Measurements from ENCODE around the gene ADORA1.

Gene ADORA1

DNA sequence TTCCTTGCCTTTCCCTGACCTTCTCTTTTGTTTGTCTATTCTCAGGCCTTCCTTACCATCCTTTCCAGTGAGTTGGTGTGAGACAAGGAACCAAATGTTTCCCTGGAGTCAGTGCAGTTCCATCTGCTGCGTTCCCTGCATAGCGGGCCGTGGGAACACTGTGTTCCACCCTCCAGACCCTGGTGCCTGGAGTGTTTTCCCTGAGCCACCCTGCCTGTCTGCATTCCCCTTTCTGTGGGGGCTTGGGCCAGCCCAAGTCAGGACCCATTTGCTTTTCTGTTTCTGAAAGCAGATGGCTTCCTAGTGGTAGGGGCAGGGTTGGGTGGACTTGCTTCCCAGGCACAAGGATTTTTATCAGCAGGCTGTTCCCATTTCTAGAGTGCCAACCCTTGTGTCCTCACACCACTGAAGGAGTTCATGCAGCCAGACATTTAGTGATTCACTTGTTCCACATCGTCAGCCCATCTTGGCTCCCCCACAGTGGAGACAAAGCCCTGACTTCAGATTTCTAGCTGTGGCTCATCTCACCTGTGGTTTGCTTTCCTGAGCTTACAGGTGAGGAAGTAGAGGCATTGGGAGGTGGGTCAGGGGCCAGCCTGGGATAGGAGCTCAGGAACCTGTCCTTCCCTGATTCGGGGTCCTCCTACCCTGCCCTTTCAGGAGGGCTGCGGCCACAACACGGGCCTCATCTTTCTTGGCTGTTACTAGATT is 27.6 kb upstream of the ADORA1 start:
- POLR2A ChIA-PET = no interaction called here
- Histone ChIP-seq H3K27ac (ENCODE audit: extremely low read depth, low read depth, low read length) (no peak overlapping the region), H3K4me1 (ENCODE audit: control insufficient read depth, insufficient read depth, low read length) (no peaks in the 10 kb centered on the region), H3K4me3 (ENCODE audit: low read depth, low read length) (no peak overlapping the region), H3K9me3 (ENCODE audit: control insufficient read depth, insufficient read depth, low read depth, low read length) (no peaks in the 10 kb centered on the region), H3K36me3 (ENCODE audit: control insufficient read depth in 2 of 2, insufficient read depth in 1 of 2, low read length in 2 of 2) (no peaks in the 10 kb centered on the region)
- CTCF ChIA-PET = interaction anchor here (0.6 to 2.8 kb wide), 13 partner anchors 14 to 173 kb away, joined by 3 to 15 read pairs (median 4); partner anchors contain the start of gene MYOG
- TF ChIP-seq ZNF302 (tag by site-specific recombination; IDR thresholded peaks at IDR 0.05; ENCODE audit: low read depth) = no peak
- TF ChIP-seq RBAK (tag by site-specific recombination; IDR thresholded peaks at IDR 0.05) = no peak
- no peak for TF ChIP-seq ZBTB8A (tag by site-specific recombination; IDR thresholded peaks at IDR 0.05)
- TF ChIP-seq ZNF112 (tag by site-specific recombination; IDR thresholded peaks at IDR 0.05) = no peak
- no peak for TF ChIP-seq IKZF3 (tag by site-specific recombination; IDR thresholded peaks at IDR 0.05)
- TF ChIP-seq, protein P1, sequence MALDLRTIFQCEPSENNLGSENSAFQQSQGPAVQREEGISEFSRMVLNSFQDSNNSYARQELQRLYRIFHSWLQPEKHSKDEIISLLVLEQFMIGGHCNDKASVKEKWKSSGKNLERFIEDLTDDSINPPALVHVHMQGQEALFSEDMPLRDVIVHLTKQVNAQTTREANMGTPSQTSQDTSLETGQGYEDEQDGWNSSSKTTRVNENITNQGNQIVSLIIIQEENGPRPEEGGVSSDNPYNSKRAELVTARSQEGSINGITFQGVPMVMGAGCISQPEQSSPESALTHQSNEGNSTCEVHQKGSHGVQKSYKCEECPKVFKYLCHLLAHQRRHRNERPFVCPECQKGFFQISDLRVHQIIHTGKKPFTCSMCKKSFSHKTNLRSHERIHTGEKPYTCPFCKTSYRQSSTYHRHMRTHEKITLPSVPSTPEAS (tag by site-specific recombination; IDR thresholded peaks at IDR 0.05) = no peak
- TF ChIP-seq ZNF10 (tag by site-specific recombination; IDR thresholded peaks at IDR 0.05) = no peak
- TF ChIP-seq ZNF843 (tag by site-specific recombination; IDR thresholded peaks at IDR 0.05) = no peak
- no peak for TF ChIP-seq ZNF174 (tag by site-specific recombination; IDR thresholded peaks at IDR 0.05)
- TF ChIP-seq ZNF248 (tag by site-specific recombination; IDR thresholded peaks at IDR 0.05) = no peak
- TF ChIP-seq, protein P2, sequence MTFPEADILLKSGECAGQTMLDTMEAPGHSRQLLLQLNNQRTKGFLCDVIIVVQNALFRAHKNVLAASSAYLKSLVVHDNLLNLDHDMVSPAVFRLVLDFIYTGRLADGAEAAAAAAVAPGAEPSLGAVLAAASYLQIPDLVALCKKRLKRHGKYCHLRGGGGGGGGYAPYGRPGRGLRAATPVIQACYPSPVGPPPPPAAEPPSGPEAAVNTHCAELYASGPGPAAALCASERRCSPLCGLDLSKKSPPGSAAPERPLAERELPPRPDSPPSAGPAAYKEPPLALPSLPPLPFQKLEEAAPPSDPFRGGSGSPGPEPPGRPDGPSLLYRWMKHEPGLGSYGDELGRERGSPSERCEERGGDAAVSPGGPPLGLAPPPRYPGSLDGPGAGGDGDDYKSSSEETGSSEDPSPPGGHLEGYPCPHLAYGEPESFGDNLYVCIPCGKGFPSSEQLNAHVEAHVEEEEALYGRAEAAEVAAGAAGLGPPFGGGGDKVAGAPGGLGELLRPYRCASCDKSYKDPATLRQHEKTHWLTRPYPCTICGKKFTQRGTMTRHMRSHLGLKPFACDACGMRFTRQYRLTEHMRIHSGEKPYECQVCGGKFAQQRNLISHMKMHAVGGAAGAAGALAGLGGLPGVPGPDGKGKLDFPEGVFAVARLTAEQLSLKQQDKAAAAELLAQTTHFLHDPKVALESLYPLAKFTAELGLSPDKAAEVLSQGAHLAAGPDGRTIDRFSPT (tag by site-specific recombination; IDR thresholded peaks at IDR 0.05) = no peak
- no peak for TF ChIP-seq FEZF1 (tag by site-specific recombination; IDR thresholded peaks at IDR 0.05)
- TF ChIP-seq, protein P3, sequence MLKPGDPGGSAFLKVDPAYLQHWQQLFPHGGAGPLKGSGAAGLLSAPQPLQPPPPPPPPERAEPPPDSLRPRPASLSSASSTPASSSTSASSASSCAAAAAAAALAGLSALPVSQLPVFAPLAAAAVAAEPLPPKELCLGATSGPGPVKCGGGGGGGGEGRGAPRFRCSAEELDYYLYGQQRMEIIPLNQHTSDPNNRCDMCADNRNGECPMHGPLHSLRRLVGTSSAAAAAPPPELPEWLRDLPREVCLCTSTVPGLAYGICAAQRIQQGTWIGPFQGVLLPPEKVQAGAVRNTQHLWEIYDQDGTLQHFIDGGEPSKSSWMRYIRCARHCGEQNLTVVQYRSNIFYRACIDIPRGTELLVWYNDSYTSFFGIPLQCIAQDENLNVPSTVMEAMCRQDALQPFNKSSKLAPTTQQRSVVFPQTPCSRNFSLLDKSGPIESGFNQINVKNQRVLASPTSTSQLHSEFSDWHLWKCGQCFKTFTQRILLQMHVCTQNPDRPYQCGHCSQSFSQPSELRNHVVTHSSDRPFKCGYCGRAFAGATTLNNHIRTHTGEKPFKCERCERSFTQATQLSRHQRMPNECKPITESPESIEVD (tag by site-specific recombination; IDR thresholded peaks at IDR 0.05) = no peak
- TF ChIP-seq ZNF501 (tag by site-specific recombination; IDR thresholded peaks at IDR 0.05) = no peak
- no peak for TF ChIP-seq HOXD13 (CRISPR knock-in tag; IDR thresholded peaks at IDR 0.05; ENCODE audit: borderline replicate concordance)
- no peak for TF ChIP-seq ZNF747 (tag by site-specific recombination; IDR thresholded peaks at IDR 0.05)
- TF ChIP-seq, protein P4, sequence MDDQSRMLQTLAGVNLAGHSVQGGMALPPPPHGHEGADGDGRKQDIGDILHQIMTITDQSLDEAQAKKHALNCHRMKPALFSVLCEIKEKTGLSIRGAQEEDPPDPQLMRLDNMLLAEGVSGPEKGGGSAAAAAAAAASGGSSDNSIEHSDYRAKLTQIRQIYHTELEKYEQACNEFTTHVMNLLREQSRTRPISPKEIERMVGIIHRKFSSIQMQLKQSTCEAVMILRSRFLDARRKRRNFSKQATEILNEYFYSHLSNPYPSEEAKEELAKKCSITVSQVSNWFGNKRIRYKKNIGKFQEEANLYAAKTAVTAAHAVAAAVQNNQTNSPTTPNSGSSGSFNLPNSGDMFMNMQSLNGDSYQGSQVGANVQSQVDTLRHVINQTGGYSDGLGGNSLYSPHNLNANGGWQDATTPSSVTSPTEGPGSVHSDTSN (CRISPR knock-in tag; IDR thresholded peaks at IDR 0.05) = no peak

DNA sequence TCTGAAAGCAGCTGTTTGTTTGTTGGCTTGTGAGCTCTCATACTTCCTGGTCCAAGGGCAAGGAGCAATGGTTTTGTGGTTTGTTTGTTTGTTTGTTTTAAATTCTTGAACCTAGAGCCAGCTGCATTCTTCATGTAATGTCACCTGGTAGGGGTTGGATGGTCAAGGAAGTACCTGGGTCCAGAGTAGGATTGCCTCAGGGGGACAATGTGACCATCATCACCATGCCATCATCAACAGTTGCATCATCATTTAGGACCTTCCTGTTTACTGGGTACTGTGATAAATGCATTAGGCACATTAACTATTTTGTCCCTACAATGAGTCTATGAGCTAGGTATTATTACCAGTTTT is 27.0 kb upstream of the ADORA1 start:
- TF ChIP-seq MEIS1 (CRISPR knock-in tag; IDR thresholded peaks at IDR 0.05; ENCODE audit: borderline replicate concordance) = no peak
- TF ChIP-seq ZNF843 (tag by site-specific recombination; IDR thresholded peaks at IDR 0.05) = no peak
- TF ChIP-seq ZNF777 (tag by site-specific recombination; IDR thresholded peaks at IDR 0.05; ENCODE audit: borderline replicate concordance) = no peak
- no peak for TF ChIP-seq ZNF132 (tag by site-specific recombination; IDR thresholded peaks at IDR 0.05; ENCODE audit: borderline replicate concordance)
- no peak for TF ChIP-seq SALL2 (tag by site-specific recombination; IDR thresholded peaks at IDR 0.05; ENCODE audit: borderline replicate concordance)
- TF ChIP-seq ZNF544 (tag by site-specific recombination; IDR thresholded peaks at IDR 0.05) = no peak
- TF ChIP-seq ZFP3 (tag by site-specific recombination; IDR thresholded peaks at IDR 0.05; ENCODE audit: low read depth) = no peak
- TF ChIP-seq ZNF341 (tag by site-specific recombination; IDR thresholded peaks at IDR 0.05; ENCODE audit: low read depth) = no peak
- TF ChIP-seq ZNF423 (tag by site-specific recombination; IDR thresholded peaks at IDR 0.05) = no peak
- Histone ChIP-seq H3K9me3 (ENCODE audit: control insufficient read depth, insufficient read depth, low read depth, low read length) (no peaks in the 10 kb centered on the region), H3K27ac (ENCODE audit: extremely low read depth, low read depth, low read length) (no peak overlapping the region), H3K4me1 (ENCODE audit: control insufficient read depth, insufficient read depth, low read length) (no peaks in the 10 kb centered on the region), H3K4me3 (ENCODE audit: low read depth, low read length) (no peak overlapping the region), H3K36me3 (ENCODE audit: control insufficient read depth in 2 of 2, insufficient read depth in 1 of 2, low read length in 2 of 2) (no peaks in the 10 kb centered on the region)
- POLR2A ChIA-PET = no interaction called here
- CTCF ChIA-PET = interaction anchor here (0.6 to 2.8 kb wide), 9 partner anchors 15 to 318 kb away, joined by 3 to 15 read pairs (median 3); partner anchors contain the start of gene MYOG

Data from HEK293 (cell line).